ENCODE measurements around the gene GGA2.
A peak's percentile ranks its signal among the peaks of the same experiment; 100 is the strongest.
"Not testable (repeated sequence)": the region's sequence is repeated elsewhere in the genome, so short reads cannot be mapped to it uniquely, and the experiment has no call there.

The GGA2 gene

GRCh38 chr16:23524886-23525285 lies 14.6 kb upstream of the GGA2 start:
- DNase-seq (ENCODE audit: insufficient read length, low spot score) (no peak), FAIRE-seq (no peak)

- DNase-seq (ENCODE audit: insufficient read length, low spot score) (no peak), FAIRE-seq (no peak)
These were observed 13.6 kb upstream of the GGA2 start for GRCh38 chr16:23523876-23524385.

- no peak for FAIRE-seq
- no peak for DNase-seq (ENCODE audit: insufficient read length, low spot score)
These were observed 13.0 kb upstream of the GGA2 start for GRCh38 chr16:23523321-23523720.

DNA sequence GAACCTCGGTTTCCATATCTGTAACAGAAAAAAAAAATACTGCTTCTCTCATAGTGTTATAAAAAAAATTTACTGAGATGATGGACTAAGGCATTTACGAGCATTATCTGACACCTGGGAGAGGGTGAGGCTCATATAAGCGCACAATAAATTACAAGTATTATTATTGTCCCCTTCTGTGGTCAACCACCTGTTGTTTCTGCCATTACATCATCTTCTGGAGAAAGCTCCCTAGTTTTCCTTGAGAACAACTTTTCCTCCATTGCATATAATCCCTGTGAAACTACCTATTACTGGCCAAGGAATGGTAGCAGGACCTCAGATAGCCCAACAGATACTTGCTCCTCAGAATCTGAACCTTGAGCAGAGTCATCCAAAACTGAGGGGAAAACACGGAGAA lies 11.7 kb upstream of the GGA2 start:
- DNase-seq (ENCODE audit: insufficient read length, low spot score) (no peak), FAIRE-seq (no peak)

DNA sequence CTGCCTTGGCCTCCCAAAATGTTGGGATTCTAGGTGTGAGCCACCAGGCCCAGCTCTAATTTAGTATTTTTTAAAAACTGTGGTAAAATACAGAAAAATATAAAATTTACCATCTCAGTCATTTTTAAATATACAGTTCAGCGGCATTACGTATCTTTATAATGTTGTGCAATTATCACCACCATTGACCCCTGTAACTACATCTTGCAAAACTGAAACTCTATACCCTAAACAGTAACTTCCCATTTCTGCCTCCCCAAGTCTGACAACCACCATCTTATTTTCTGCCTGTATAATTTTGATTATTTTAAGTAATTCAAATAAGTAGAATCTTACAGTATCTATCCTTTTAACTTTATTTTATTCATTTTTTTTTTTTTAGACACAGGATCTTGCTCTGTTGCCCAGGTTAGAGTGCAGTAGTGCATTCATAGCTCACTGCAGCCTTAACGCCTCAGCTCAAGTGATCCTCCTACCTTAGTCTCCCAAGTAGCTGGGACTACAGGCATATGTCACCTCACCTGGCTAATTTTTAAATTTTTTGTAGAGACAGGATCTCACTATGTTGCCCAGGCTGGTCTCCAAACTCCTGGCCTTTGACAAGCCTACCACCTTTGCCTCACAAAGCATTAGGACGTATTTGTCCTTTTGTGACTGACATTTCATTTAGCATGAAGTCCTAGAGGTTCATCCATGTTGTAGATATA lies 10.9 kb upstream of the GGA2 start:
- no peak for FAIRE-seq
- DNase-seq (ENCODE audit: insufficient read length, low spot score): no peak

DNA sequence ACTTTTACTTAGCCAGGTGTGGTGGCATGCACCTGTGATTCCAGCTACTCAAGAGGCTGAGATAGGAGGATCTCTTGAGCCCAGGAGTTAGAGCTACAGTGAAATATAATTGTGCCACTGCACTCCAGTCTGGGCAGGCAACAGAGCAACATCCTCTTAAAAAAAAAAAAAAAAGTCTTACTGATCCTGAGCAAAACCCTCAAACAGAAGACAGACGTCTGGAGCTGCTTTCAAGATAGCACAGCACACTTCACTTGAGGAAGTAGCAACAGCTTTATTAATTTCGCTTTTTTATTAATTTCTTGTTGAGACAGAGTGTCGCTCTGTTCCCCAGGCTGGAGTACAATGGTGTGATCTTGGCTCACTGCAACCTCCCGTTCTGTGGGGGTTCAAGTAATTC lies 10.2 kb upstream of the GGA2 start:
- DNase-seq (ENCODE audit: insufficient read length, low spot score) (no peak), FAIRE-seq (peak; percentile 8)

GRCh38 chr16:23519282-23519681 lies 9.0 kb upstream of the GGA2 start:
- FAIRE-seq: no peak
- DNase-seq (ENCODE audit: insufficient read length, low spot score): no peak

- DNase-seq (ENCODE audit: insufficient read length, low spot score): no peak
- peak; percentile 80 for FAIRE-seq
These were observed 8.2 kb upstream of the GGA2 start for GRCh38 chr16:23518435-23518891.

DNA sequence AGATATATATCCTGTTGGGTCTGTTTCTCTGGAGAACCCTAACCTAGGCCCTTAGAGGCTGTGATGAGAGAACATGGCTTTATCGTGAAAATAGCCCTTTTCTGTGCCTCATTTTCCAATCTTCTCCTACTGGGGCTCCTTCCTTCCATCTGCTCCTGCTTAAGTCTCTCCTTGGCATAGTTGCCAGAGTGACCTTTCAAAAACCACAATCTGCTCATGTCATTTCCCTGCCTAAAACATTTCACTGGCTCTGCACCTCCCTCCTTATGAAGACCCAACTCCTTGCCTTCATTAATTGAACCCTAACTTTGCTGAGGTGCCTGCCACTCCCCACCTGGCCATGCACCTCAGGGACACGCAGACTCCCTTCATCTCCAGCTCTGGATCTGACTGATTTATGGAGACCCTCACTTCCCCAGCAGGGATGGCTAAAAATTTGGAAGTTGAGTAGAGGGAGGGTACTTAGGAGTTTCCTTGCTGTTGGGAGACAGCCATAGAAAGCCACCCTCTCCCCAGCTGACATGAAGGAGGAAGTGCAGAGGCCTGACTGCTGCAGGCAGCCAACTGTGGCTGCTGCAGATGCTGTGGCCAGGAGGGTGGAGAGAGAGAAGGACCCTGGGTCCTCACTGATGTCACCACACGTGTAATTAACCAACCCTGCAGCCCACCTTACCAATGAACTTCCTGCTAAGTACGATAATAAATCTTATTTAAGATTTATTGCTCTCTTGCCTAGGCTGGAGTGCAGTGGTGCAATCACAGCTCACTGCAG lies 6.3 kb upstream of the GGA2 start:
- FAIRE-seq (no peak), DNase-seq (ENCODE audit: insufficient read length, low spot score) (no peak)

DNA sequence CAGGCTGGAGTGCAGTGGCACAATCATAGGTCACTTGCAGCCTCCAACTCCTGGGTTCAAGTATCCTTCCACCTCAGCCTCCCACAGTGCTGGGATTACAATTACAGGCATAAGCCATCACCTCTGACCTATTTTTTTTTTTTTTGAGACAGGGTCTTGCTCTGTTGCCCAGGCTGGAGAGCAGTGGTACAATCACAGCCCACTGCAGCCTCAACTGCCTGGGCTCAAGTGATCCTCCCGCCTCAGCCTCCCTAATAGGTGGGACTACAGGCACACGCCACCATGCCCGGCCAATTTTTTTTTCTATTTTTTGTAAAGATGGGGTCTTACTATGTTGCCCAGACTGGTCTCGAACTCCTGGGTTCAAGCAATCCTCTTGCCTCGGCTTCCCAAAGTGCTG lies 5.6 kb upstream of the GGA2 start:
- no peak for FAIRE-seq

GRCh38 chr16:23514381-23515152 lies 4.3 kb upstream of the GGA2 start:
- FAIRE-seq (no peak), DNase-seq (ENCODE audit: insufficient read length, low spot score) (no peak)

More for the DNA sequence above, 5.6 kb upstream of the GGA2 start:
- DNase-seq (ENCODE audit: insufficient read length, low spot score): no peak

GRCh38 chr16:23512168-23512695 lies 1.9 kb upstream of the GGA2 start:
- FAIRE-seq (no peak), DNase-seq (ENCODE audit: insufficient read length, low spot score) (no peak)

DNA sequence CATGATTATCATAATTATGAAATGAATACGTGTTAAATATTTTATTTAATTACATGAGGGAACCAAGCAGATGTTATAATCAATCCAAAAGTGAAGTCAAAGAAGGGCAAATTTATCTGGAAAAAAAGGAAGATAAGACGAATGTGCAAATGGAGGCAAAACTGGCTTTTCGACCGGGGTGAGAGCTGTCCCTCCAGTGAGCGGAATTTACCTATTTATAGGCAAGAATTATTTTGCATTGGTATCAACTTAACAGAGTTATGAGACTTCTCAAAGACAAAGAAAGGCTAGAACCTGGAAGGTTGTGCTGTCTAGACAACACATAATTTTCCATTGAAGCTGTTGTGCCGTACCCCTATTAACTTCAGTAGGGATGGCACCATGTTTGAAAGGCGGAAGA lies 1.4 kb upstream of the GGA2 start:
- DNase-seq (ENCODE audit: insufficient read length, low spot score) (no peak), FAIRE-seq (no peak)

GRCh38 chr16:23510915-23511270 lies 599 bp upstream of the GGA2 start:
- peak; percentile 48 for FAIRE-seq
- not testable (repeated sequence) for DNase-seq (ENCODE audit: insufficient read length, low spot score)

DNA sequence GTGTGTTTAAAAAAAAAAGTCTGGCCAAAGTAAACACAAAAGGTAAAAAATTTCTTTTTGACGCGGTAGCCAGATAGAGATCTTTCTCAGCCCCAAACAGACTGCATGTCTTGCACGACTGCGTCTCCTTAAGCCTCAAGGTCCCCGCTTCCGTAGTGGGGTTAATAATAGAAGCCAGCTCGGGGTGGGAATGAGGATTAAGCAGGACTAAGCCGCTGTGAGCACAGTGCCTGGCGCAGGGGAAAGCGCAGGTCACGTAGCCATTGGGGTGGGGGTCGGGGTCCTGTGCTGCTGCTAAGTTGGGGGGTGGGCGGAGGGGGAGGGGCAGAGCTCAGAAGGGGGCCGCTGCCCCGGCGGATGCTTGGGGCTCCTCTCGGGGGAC lies 521 bp downstream of the GGA2 start:
- FAIRE-seq (peak; percentile 8), DNase-seq (ENCODE audit: insufficient read length, low spot score) (no peak)

DNA sequence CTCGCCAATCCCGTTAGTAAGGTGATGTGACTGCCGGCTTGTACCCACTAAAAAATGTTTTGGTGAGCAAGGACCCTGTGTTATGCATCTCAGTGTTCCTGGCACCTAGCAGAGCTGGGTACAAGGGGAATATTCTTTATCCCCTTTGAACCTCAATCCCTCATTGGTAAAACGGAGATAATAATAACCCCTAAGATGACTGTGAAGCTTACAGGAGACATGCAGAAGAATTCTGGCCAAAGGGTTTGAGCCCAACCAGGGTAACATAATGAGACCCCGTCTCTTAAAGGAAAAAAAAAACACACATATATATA lies 896 bp downstream of the GGA2 start:
- no peak for FAIRE-seq
- no peak for DNase-seq (ENCODE audit: insufficient read length, low spot score)

DNA sequence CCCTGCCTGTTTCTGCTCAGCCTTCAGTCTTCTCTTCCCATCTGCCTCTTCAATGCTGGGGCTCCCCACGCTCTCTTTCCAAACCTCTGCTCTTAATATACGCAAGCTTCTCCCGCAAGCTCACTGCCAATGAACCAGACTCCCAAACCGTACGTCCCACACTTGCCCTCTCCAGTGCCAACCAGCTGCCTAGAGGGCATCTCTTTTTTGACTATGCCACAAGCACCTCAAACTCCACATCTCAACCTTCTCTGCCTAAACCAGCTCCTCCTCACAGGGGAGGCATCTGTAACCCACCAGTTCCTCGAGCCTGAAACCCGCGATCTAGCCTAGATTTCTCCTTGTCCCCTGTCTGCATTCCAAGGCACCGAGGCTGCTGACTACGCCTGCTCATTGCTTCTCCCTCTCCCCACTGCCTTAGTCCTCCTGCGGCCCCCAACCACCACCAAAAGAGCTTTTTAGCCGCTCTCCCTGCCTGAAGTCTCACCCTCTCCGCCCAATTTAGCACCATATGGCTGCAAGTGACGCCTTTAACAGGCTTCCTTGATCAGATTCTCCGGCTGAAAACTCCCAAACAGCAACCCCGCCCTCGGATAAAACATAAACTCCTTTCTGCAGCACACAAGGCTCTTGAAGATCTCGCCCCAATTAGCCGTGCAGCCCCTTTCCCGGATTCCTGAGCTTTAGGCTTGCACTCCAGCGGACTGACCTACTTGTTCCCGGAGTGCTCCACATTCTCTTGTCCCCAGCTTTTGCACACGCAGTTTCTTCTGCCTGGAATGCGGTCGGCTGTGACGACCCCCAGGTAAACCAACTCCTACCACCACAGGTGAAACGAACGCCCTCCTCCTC lies 1.5 kb downstream of the GGA2 start:
- FAIRE-seq (peak; percentile 51), DNase-seq (ENCODE audit: insufficient read length, low spot score) (no peak)

DNA sequence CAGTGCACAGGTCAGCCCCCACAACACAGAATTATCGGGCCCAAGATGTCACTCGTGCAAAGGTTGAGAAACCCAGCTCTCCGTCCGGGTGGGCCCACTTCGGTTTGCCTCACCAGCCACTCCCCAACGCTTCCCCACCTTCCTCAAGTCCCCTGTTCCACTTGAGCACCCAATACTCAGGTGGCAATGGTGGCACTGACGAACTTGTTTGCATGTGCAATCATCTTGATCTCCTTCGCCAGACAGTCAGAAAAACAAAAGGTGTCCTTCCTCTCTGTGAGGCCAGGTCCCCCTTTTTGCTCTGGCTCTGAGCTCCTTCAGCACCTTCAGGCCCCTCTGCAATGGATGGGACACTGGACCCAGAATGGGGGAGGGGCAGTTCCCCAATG lies 3.7 kb downstream of the GGA2 start:
- FAIRE-seq: no peak
- no peak for DNase-seq (ENCODE audit: insufficient read length, low spot score)

DNA sequence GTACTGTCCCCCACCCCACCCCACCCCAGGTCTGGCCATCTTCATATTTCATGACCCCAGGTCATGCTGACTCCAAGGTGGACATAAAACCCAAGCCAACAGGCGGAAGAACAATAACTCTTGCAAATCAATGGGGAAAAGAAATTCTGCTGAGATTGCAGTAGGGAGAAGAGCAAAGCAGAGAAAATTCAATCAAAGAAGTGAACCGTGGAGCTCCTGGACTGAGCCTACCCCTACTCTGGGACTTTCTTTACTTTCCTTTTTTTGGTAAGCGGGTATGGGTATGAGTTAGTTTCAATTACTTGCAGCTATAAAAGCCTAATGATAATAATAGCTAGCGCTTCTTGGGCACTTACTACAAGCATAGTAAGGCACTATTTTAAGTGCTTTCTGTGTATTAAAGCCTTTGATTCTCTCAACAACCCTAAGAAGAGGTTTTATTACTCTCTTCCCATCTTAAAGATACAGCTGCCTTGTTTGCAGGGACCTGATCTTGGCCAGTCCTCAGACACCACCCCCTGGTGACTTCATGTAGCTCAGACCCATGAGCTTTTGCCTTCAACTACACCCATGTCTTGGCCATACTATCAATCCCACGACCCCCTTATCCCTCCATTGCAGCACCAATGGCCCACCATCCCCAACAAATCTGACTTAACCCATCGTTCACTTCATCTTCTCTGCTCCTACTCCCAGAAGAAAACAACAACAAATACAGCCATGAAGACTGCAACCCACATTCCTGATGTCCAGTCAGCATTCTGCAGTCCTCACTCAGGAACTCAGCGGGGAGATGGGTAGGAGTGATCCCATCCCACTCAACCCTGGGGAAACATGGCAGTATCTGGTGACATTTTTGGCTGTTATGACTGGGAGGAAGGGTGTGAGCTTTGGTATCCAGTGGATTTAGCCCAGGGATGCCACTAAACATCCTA lies 4.4 kb downstream of the GGA2 start:
- DNase-seq (ENCODE audit: insufficient read length, low spot score) (no peak), FAIRE-seq (peak; percentile 48)

Measured in GM19239 (cell line).